Hematopoietic multipotent progenitor cell treated with erythropoietin and hydrocortisone succinate and interleukin-3 and kit ligand, for 8 days (in vitro differentiated cells): ENCODE measurements around the gene ACTRT2.
A peak's percentile ranks its signal among the peaks of the same experiment; 100 is the strongest.

Source experiments
- DNase-seq: peaks from one replicate; pipeline ENCODE4 v3.0.0-alpha.2; 2015

ACTRT2 gene

DNA sequence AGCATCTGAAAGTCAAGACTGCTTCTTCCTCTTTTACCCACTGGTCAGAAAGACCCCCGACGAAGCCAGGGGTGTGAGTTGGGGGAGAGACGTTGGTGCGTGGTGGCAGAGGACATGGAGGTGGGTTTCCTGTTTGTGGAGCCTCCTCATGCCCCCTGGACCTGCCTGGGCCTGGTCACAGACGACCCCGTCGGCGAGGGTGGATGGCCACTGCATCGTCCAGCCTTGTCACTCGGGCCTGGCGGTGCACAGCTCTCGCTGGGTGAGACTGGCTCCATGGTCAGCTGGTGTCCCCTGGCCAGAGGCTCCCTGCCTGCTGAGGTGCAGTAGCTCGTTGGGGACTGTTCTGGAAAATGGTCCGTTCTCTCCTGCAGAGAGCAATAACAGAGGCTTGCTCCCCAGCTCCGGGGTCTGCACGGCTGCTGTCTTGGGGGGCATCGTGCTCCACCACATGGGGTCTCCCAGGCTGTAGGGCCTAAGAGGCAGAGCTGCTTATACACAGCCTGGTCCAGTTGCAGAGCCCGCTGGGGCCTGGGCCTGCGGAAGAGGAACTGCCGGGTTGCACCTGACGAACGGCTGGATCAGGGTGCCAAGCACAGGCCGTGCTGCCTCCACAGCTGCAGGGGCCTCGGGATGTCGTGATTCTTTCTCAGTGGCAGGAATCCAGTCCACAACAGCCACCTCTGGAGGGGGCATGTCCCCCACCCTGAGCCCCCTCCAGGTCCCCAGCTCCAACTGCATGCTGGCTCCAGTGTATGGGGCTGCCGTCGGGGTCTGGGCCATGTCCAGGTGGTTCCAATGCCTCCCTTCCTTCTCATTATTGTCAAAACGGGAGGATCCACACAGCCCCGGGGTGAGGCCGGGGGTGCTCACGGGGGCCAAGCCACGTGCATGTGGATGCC is 18.0 kb upstream of the ACTRT2 start:
- no peak for DNase-seq

DNA sequence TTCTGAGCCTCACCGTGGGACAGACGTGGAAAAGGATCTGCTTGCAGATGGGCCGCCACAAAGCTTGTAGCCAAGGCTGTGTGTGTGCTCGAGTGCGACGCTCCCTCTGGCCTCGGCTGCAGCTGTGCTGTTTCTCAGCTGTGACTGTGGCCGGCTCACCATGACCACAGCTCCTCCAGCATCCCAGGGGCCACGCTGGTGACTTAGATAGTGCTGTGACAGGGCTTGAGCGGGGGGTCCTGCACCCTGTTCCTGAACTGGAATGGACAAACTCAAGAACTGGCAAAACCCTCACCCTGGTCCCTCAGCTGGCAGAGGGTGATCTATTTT is 17.4 kb upstream of the ACTRT2 start:
- DNase-seq = no peak

DNA sequence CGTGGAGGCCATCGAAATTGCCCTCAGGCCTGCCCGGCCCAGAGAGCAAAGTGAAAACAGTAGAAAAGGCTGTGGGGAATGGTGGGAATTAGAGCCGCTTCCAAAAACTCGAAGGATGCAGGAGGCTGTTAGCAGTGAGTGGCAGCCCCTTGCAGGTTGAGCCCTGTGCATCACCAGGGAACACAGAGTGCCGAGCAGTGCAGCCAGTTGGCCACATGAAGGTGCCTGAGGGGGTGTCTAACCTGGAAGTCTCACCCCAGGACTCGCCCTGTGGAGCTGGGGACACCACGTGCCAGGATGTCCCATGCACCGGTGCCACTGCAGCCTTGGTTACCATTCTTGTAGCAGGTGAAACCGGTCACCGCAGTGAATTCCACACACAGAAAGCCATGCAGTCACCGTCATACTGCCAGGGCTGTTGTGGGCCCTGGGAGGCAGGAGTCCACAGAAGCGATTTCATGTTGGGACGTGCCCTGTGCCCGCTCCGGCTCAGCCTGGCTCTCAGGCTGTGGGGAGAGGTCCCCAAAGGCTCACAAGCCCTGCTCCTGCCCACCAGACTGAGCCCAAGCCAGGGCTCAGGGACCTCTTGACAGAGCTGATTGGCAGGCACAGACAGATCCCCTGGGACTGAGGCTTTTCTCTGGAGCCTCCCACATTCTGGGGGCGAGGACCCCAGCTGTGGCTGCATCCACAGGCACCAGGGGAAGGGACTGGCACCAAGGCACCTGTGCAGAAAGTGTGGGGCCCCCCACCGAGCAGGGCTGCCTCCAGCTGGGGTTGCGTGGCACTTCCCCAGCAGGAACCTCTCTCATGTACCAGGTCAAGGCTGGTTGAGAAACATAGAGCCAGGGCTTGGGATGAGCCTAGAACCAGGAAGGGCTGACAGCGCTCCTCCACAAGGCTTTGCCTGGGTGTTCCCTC is 16.7 kb upstream of the ACTRT2 start:
- no peak for DNase-seq

DNA sequence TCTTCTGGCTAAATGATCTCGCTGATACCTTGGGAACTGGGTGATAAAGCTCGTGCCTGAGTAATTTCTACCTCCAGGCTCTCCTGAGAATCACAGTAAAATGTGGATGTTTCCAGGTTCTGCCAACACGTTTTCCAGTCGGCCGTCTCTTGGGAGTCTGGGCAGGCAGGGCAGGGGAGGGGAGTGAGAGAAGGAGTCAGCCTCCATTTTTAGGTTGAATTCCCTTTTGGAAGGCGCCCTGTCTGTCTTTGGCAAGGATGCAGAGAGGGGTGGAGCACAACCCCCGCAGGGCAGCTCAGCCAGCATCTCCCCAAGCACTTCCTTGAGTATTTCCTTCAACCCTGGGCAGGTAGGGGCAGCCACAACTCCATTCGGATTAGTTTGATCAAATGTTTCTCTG is 15.5 kb upstream of the ACTRT2 start:
- DNase-seq = no peak

DNA sequence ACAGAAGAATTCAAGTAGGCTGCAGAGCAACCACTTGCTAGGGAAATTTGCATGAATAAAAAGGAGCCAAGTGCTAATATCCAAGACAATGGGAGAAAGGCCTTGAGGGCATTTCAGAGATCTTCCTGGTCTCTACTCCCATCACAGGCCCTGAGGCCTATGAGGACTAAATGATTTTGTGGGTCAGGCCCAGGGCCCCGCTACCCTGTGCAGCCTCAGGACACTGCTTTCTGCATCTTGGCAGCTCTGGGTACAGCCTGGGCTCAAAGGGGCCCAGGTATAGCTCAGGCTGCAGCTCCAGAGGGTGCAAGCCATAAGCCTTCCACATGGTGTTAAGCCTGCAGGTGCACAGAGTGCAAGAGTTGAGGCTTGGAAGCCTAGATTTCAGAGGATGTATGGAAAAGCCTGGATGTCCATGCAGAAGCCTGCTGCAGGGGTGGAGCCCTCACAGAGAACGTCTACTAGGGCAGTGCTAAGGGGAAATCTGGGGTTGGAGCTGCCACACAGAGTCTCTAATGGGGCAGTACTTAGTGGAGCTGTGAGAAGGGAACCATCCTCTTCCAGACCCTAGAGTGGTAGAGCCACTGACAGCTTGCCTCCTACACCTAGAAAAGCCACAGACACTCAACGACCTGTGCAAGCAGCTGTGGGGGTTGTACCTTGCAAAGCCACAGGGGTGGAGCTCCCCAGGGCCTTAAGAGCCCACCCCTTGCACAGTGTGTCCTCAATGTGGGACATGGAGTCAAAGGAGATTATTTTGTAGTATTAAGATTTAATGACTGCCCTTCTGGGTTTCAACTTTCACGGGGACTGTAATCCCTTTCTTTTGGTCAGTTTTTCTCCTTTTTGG is 13.7 kb upstream of the ACTRT2 start:
- DNase-seq = no peak

DNA sequence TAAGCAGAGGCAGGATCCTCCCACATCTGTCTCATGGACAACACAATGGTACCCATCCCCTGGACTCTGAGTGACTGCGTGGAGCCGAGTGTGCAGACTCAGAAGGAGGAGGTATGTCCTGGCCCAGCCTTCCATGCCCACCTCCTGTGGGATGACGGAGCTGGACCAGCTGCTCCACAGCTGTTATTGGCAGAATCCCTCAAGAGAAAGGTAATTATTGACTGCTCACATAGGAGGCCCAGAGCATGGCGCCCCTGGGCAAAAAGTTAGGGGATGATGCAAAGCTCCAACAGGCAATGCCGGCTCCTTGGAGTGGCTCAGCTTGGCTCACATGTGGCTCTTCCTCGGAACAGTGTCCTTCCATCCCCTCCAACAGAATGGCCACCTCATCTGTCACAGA is 12.2 kb upstream of the ACTRT2 start:
- DNase-seq = no peak

DNA sequence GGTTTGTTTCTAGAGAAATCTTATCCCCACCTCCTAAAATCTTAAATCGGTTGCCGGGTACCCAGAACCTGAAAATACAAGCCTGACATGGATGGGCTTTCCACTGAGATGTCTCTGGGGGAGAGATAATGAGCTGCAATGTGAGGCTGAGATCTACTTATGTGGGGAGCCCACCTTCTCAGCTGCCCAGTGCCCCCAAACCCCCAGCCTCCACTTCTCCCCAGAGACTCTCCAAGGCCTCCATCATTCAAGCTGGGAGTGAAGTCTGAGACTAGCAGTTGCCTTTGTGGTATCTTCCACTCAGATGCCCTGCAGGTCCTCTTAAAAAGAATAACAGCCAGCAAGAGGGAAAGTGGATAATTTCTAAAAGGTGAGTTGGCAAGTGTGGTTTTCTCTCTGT is 11.7 kb upstream of the ACTRT2 start:
- no peak for DNase-seq

DNA sequence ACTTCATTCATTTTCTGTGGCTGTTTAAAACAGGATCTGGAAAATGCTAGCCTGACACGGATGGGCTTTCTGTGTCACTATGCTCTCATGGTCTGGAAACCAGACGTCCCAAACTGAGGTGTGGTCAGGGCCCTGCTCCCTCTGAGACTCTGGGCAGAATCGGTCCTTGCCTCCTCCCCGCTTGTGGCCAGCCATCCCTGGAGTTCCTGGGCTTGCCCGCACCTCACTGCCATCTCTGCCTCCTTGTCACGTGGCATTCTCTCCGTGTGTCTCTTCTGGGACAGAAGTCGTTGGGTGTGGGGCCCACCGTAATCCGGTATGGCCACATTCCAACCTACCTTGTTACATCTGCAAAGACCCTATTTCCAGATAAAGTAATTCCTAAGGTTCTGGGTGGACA is 10.1 kb upstream of the ACTRT2 start:
- no peak for DNase-seq

DNA sequence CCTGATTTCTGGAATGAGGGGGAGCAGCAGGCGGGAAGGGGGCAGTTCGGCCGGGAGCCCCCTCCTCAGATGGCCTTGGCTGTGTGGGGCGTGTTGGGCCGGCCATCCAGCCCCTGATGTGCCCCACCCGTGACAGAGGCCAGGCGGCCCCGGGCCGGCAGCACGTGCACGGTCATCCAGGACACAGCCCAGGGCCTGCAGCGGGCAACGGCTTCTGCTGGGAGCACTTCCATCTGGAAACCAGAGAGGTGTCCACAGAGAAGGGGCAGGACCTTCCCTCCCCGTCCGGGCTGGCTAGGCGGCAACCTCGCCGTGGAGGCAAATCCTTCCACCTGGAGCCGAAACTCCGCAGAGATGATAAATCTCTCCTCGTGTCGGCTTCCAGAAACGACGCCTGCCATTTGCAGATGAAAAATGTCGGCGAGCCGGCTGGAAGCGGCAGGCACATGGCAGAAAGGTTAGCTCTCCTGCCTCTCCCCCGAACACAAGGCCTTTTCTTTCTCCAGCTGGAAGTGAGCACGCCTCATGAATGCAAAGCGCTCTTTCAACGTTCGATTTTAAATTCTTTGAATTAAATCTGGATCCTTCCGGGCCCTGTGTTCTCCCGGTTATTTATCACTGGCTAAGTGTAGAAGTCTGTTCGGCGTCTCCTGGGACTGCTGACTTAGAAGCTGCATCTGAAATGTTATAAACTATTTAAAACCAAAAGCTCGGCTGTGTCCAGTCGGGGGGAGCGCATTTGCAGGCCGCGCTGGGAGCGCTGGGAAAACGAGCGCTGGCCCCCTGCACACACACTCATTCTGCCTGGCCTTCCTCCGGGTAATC is 9.4 kb upstream of the ACTRT2 start:
- no peak for DNase-seq

DNA sequence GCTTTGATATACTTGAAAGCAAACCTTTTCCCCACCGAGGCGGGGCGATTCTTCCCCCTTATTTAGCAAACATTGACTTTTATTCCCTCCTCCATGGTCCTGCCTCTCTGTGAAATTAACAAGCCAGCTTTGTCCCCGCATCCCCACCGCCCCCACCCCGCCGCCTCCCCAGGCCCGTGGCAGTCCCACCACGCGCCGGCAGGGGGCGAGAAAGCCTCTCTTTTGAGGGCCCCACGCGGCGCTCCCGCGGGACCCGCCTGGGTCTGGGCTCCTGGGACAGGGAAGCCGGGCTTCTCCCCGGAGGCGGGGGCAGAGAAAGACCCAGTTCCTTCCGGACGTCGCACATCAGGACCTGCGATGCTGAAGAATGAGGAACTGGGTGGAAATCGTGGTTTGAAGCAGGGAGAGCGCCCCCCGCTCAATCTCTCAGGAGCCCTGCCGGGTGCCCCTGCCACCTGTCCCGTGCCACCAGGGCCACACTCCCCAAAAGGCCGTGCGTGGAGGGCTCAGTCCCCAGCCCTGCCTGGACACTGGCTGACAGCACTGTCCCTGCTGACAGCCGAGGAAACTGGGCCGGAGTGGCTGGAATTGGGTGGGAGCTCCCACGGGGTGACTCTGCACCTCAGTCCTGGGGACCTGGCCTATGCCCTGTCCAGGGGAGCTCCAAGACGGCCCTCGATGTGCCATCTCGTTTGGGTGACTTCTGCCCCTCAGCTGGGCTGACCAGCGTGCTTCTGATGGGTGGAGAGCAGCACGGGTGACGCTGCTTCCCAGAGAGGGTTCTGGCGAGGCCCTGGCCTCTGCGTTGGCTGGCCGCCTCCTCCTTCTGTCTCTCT is 8.6 kb upstream of the ACTRT2 start:
- DNase-seq = peak; percentile 10

DNA sequence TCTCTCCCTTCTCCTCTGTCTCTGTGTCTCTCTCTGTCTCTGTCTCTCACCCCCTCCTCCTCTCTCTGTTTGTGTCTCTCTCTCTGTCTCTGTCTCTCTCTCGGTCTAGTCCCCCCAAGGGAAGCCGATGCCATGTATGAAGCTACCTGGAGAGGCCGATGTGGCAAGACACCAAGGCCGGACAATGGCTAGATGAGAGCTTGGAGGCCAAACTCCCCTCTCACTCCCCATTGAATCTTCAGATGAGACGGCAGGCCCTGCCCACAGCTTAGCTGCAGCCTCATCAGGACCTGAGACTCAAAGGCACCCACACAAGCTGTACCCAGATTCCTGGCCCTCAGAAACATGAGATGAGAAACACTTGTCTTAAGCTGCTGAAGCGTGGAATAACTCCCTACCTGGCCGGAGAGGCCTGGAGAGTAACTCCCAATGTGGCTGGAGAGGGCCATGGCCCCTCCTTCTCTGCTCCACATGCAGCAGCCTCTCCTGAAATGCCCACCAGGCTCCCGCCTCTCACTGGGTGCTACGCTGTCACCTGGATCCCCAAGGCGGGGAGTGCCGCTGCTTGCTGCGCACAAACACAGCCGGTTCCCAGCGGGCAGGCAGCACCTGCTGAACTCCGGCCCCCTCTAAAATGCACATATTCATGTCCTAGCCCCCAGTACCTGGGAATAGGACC is 7.8 kb upstream of the ACTRT2 start:
- DNase-seq = no peak

DNA sequence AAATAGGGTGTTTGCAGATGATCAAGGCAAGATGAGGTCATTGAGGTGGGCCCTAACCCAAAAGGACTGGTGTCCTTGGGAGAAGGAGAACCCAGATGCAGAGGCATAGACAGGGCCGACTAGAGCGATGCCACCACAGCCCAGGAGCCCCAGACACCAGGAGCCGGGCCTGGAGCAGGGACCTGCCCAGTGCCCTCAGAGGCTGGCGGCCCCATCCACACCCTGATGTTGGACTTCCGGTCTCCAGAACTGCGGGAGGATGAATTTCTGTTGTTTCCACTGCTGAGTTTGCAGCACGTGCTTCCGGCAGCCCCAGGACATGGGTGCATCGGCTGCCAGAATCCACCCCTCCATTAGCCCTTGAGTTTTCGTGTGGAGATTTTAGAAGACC is 7.2 kb upstream of the ACTRT2 start:
- DNase-seq = no peak

DNA sequence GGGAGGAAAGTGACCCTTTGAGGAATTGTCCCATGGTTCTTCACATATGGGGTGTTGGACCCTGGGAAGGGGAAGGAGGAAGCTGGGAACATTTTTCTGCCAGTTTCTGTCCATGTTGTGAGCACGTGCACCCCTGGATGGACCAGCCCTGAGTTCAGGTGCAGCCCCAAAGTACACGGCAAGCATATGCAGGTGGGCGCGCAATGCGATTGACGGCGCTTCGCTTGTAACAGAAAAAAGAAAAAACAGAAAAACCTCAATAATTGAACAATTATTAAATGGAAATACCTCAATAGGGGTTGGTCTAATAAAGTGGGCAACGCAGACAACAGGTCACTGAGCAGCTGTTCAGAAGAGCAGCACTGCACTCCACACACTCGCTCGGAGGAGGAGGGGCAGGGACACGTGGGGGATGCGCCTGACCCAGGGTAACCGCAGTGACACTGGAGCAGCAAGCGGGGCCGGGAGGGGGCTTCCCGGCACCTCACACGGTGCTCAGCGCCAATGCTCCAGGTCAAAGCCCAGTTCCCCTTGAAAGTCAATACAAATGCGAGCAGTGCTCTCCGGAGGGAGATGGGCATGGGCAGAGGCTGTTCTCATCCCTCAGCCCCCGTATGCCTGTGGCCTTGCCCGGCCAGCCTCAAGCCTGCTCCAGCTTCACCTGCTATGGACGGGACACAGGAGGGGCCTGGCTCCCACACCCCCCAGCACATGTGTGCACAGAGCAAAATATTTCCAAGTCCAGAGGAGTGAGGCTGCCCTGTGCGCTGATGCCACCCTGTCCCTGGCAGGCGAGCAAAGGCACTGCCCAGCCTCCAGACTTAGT is 6.6 kb upstream of the ACTRT2 start:
- no peak for DNase-seq

DNA sequence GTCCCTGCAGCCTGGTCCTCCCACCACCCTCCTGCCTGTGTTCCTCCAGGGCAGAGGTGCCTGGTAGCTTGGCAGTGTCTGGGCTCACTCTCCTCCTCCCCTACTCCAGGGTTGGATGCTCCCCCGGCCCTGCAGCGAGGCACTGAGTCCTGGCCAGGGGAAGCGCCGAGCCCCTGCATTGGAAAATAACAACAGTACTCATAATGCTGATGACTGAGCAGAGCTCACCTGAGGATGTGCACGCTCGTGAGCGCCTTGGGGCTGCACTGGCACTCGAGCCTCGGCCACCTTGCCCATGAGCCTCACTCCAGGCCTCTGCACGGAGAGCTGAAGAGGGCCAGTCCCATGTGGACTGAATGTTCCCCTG is 6.0 kb upstream of the ACTRT2 start:
- no peak for DNase-seq

DNA sequence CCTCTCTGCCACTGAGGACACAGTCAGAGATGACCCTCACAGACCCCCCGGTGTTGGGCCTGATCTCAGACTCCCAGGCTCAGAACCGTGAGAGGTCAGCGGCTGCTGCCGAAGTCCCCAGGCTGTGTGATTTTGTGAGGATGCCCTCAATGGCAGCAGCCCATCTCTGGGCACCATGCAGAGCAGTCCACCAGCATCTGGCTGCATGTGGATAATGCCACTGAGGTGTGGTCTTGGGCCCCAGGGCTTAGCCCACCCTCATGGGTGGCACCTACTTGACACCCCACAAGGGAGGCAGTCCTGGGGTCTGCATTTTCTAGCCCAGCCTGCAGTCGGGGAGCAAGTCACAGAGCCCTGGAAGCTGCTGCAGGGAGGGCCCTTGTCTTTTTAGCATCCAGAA is 5.5 kb upstream of the ACTRT2 start:
- no peak for DNase-seq

DNA sequence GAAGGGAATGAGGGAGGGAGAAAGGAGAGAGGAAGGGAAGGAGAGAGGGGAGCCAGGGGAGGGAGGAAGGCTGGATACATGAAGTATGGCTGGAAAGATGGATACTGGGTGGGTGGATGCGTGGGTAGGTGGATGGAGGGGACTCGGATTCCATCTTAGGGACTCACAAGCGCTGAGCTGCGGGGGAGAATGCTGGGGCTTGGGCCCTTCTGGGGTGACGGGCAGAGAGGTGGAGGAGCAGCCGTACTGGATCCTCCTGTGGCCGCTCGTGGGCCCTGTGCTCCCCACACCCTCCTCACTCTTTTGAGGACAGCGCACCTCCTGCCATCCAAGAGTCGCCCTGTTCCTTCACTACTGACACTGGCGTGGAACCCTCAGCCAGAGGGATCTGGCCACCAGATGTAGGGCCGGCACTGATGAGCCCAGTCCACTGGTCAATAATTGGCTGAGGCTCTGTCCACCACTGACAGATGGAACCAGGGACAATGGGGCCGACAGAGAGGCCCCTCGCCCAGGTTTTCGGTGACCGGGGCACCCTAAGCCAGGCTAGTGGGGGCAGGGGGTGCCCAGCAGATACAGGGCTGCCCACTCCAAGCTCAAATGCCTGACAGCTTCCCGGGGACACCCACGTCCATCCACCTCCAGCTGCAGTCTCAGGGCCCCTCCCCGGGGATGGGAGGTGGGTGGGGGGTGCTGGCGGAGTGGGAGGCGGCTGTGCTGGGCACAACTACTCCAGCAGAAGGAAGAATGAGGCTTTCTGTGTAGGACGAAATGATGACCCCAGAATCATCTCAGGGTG is 4.4 kb upstream of the ACTRT2 start:
- DNase-seq = no peak

DNA sequence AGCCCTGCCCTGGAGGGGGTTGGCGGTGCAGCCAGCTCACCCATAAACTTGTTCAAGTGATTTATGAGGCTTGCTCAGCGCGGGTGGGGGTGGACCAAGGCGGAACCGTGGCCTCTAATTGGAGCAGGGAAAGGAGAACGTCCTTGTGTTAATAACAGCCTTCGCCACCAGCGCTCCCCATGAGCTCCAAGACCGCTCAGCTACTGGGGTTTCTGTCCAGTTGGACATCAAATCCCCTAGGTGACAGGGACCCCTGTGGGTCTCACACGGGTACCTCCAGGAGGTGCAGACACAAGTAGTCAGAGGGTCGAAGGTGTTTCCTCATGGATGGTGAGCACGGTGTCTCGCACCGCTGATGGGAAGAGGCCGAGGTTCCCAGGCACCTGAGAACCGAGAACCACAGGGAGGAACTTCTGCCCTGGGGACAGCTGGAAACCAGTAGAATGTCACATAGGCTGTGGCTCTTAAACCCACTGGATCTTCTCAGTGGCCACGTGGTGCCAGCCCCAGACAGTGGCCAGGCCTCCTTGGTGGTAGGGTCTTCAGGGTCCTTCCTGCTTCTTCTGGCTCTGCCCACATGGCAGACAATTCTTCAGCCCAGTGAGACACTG is 3.7 kb upstream of the ACTRT2 start:
- no peak for DNase-seq

DNA sequence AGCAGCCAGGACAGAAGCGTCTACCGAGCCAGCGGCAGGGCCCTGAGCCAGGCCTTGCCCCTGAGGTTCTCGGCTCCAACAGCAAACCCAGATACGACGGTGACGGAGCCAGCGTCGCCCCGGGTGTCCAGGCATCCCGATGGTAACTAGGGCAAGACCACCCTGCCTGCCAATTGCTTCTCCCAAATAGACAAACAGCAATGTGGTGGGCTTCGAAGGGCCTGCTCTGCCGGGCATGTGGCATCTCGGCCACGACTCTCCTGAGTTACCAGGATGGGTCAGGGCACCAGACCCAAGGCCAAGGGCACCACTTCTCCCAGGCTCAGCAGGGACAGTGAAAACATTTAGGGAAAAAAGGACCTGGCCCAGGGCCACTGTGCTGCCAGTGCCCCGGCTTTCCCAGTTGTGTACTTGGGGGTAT is 3.2 kb upstream of the ACTRT2 start:
- DNase-seq = no peak

DNA sequence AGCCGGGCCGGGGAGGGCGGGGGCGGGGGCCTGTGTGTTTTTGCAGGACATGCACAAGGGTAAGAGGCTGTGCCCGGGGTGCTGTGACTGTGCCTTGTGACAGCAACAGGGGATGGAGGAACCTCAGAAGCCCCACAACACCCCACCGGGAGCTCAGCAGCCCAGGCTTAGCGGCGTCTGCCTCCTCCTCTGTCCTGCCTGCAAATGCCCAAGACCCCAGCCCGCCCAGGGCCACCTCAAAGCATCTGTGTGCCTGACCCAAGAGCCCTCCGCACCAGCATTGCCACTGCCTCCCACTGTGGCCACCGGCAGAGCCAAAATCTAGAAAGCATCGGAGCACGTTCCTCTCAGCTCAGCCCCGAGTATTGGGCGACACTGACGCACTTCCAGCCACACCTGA is 2.7 kb upstream of the ACTRT2 start:
- no peak for DNase-seq
